ENCODE data around the gene SLC5A8. TPM values are rescaled to one million over a fixed set of nuclear protein-coding genes. Genes with fewer than 3 reads are reported as not detected.

Gene SLC5A8
- total RNA-seq, 1 experiment from 2014 or later, result not detected

DNA sequence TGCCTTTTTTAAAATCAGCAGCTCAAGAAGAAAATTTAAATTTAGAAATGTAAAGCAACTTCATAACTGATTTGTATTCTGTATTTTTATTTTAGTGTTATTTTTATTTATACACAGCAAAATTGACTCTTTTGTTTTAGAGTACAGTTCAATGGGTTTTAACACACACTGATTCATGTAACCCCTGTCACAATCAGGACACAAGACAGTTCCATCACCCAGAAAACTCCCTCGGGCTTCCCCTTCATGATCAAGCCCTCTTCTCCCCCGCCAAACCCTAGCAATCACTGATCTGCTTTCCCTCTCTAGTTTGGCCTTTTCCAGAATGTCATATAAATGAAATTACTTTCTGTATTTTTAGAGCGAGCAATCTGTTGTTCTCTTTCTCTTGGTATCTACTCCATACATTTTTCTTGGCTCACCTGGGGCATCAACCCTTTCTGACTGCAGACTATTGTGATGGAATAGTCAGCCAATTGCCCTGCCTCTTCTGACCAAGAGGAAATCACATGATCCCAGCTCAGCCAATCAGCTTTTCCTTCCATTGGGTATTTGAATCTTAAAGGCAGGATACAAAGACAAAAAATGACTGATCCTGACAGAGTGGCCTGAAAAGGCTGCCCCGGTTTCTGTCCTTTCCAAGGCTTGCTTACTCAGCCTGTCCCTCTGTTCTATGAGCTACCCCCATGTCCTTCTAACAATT, 5.3 kb downstream of the SLC5A8 start:
- H3K9me2 ChIP-seq (ENCODE audit: insufficient read depth), result no peaks in the 10 kb centered on the region
- no peaks in the 10 kb centered on the region for H3K79me2 ChIP-seq (ENCODE audit: insufficient read depth, low read length)
- H3K9ac ChIP-seq (ENCODE audit: low read length), result no peak overlapping the region
- TF ChIP-seq ZNF274 (IDR thresholded peaks at IDR 0.05; ENCODE audit: low read depth, low read length), result no peak
- H3K27ac ChIP-seq (ENCODE audit: low read depth, low read length), result no peak overlapping the region
- H3K9me3 ChIP-seq (ENCODE audit: control insufficient read depth in 1 of 2, insufficient read depth in 1 of 2, low read depth in 1 of 2, low read length in 2 of 2), result no peaks in the 10 kb centered on the region
- no peak for ATAC-seq
- BruUV-seq (replicated peaks), result no TSS peak
- intact Hi-C loops (cut with micrococcal nuclease), result no loop called here
- no peaks in the 10 kb centered on the region for H3K4me1 ChIP-seq (ENCODE audit: control insufficient read depth in 1 of 2, insufficient read depth in 2 of 2, low read length in 2 of 2)
- no peaks in the 10 kb centered on the region for H3K36me3 ChIP-seq (ENCODE audit: control insufficient read depth in 1 of 2, insufficient read depth in 2 of 2, low read length in 2 of 2)
- no peak overlapping the region for H2AFZ ChIP-seq (ENCODE audit: low read depth, low read length, poor library complexity, severe bottlenecking)
- POLR2A ChIA-PET, result no interaction called here
- no peak overlapping the region for H3K4me2 ChIP-seq (ENCODE audit: low read length)
- no peaks in the 10 kb centered on the region for H4K20me1 ChIP-seq (ENCODE audit: insufficient read depth)
- no peak overlapping the region for H3K4me3 ChIP-seq (replicated peaks in 1 of 2; ENCODE audit: low read depth in 1 of 2, low read length in 2 of 2)
- DNase-seq (ENCODE audit: low read depth, low spot score), result no peak
- RAD21 ChIA-PET (ENCODE audit: low non-redundant PET in 1 of 2, low total read pairs in 2 of 2, uncharacterized antibody in 2 of 2, unreplicated experiment in 2 of 2), result no interaction called here
- CTCF ChIA-PET, result no interaction called here
- no peaks in the 10 kb centered on the region for H3K27me3 ChIP-seq (ENCODE audit: insufficient read depth, low read length)

DNA sequence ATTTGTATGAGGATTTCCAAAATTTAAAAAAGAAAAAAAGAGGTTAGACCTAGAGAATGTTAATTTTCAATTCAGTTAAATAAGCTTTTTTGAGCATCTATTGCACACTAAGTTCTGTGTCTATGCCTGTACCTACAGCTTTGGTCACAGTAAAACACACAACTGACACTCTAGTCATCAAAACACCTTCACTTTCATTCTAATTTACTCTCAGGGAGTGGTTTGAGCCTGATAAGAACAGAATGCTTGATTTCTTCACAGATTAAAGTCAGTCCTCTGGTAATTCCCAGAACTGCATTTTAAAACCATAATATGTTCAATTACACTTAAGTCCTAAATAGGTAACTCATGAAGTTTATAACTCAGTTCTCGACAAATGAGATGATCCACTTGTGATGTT, 9.2 kb downstream of the SLC5A8 start:
- RAD21 ChIA-PET (ENCODE audit: low non-redundant PET in 1 of 2, low total read pairs in 2 of 2, uncharacterized antibody in 2 of 2, unreplicated experiment in 2 of 2), result no interaction called here
- Histone ChIP-seq H4K20me1 (ENCODE audit: insufficient read depth) (no peaks in the 10 kb centered on the region), H3K9me2 (ENCODE audit: insufficient read depth) (no peaks in the 10 kb centered on the region), H3K4me3 (replicated peaks in 1 of 2; ENCODE audit: low read depth in 1 of 2, low read length in 2 of 2) (no peak overlapping the region), H3K79me2 (ENCODE audit: insufficient read depth, low read length) (no peaks in the 10 kb centered on the region), H3K36me3 (ENCODE audit: control insufficient read depth in 1 of 2, insufficient read depth in 2 of 2, low read length in 2 of 2) (no peaks in the 10 kb centered on the region), H3K4me1 (ENCODE audit: control insufficient read depth in 1 of 2, insufficient read depth in 2 of 2, low read length in 2 of 2) (no peaks in the 10 kb centered on the region), H3K27ac (ENCODE audit: low read depth, low read length) (no peak overlapping the region), H3K9ac (ENCODE audit: low read length) (no peak overlapping the region), H3K9me3 (ENCODE audit: control insufficient read depth in 1 of 2, insufficient read depth in 1 of 2, low read depth in 1 of 2, low read length in 2 of 2) (no peaks in the 10 kb centered on the region), H2AFZ (ENCODE audit: low read depth, low read length, poor library complexity, severe bottlenecking) (no peak overlapping the region), H3K27me3 (ENCODE audit: insufficient read depth, low read length) (no peaks in the 10 kb centered on the region), H3K4me2 (ENCODE audit: low read length) (no peak overlapping the region)
- CTCF ChIA-PET, result no interaction called here
- BruUV-seq (replicated peaks), result no TSS peak
- DNase-seq (ENCODE audit: low read depth, low spot score) (no peak), ATAC-seq (no peak)
- POLR2A ChIA-PET, result no interaction called here
- intact Hi-C loops (cut with micrococcal nuclease), result no loop called here
- no peak for TF ChIP-seq EGR1 (IDR thresholded peaks at IDR 0.05; ENCODE audit: low read depth)
- no peak for TF ChIP-seq ELF1 (IDR thresholded peaks at IDR 0.05; ENCODE audit: borderline replicate concordance, low read depth)
- no peak for TF ChIP-seq POLR2AphosphoS5 (IDR thresholded peaks at IDR 0.05; ENCODE audit: low read depth, low read length)
- no peak for TF ChIP-seq RAD21 (IDR thresholded peaks at IDR 0.05; ENCODE audit: low read depth)

Measured in HCT116 (cell line).